Measurements from ENCODE around the gene HOXD13.
A peak's percentile ranks its signal among the peaks of the same experiment; 100 is the strongest.

- TF ChIP-seq CTCF (conservative IDR thresholded peaks at IDR 0.05) = peak; percentile 35; the same call in 1 of the 2 replicates
- no peak for TF ChIP-seq EZH2 (IDR thresholded peaks at IDR 0.05; ENCODE audit: low read depth)
Observed at GRCh38 chr2:176097820-176098365, 5.4 kb downstream of the HOXD13 start.

Data from PC-9 (cell line).